Stromal cell of bone marrow (primary cell): ENCODE results near the gene FAM216B.

Source experiments
- DNase-seq: peaks from one replicate; pipeline ENCODE4 v3.0.0-alpha.2; 2012; ENCODE audit warnings: low read depth

The FAM216B gene

GRCh38 chr13:42832341-42833096 lies 51.1 kb downstream of the FAM216B start:
- peak; percentile 99 for DNase-seq

- no peak for DNase-seq
Observed at GRCh38 chr13:42834946-42835345, 53.6 kb downstream of the FAM216B start.

DNA sequence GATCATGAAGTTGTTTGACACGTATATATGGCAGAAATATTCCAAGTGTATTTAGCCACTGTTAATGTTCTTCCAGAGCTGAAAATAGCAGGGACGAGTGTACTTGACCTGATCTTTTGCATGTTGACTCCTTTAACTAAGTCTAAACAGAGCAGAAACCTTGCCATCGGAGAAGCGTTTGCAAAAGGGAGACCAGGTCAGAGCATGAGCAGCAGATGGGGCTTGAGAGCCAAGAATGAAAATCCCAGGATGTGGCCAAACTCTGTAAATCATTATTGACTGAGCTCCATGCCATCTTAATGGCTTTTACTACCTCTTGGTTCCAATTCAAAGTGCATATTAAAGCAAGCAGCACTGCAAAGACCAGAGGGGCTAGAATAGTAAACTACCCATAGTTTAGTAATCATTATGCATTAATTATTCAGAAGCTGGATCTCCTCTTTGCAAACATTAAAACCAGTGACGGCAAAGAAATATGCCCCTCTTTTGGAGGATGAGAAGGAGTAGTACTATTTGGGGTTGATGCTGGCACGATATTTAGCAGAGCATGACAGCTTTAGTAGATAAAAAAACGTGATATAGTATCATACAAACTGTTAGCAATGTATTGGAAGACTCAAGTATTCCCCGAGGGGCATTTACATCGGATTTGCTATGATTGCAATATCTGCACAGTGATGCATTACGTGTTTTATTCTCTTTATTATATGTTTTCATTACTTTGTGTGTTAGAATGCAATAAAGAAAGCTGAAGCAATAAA lies 55.7 kb downstream of the FAM216B start:
- DNase-seq, result peak; percentile 68
